Measurements from ENCODE around the gene MAL. TPM values are rescaled to one million over a fixed set of nuclear protein-coding genes. Genes with fewer than 3 reads are reported as not detected.

Gene MAL
- total and polyA plus RNA-seq, 2 experiments from 2014 or later, result 0.24 to 0.31 TPM

DNA sequence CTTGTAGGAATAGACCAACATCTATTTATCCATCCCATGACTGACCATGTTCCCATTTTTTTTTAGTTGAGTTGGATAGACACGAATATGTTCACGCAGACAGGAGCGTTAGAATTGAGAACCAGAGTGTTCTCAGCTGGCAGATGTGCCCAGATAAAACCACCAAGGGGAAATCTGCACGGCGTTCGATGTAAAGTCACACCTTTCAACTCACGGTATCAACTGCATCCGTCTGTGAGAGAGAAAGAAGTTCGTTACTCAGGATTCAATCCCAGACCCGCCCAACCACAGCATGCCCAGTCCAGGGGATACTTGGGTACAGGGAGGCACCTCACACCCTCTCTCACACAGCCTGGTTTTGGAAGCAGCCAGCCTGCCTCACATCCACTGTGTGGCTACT lies 26.1 kb downstream of the MAL start:
- Histone ChIP-seq H3K9me2 (ENCODE audit: insufficient read depth) (no peaks in the 10 kb centered on the region), H3K27me3 (ENCODE audit: insufficient read depth) (no peaks in the 10 kb centered on the region), H3K36me3 (ENCODE audit: insufficient read depth) (no peaks in the 10 kb centered on the region), H4K20me1 (replicated peaks; ENCODE audit: insufficient read depth) (no peaks in the 10 kb centered on the region), H3K4me1 (ENCODE audit: insufficient read depth) (no peaks in the 10 kb centered on the region), H3K79me2 (replicated peaks; ENCODE audit: insufficient read depth) (no peaks in the 10 kb centered on the region), H2AFZ (no peak overlapping the region), H3K27ac (ENCODE audit: low read depth) (no peak overlapping the region), H3K4me3 (no peak overlapping the region), H3K4me2 (no peak overlapping the region), H3F3A (replicated peaks; ENCODE audit: low read depth) (no peaks in the 10 kb centered on the region)
- ATAC-seq, result no peak
- peaks cover 5% of the 10 kb centered on the region for H3K27me3 Mint-ChIP-seq (ENCODE audit: insufficient read depth, low read depth, poor library complexity)
- no peaks in the 10 kb centered on the region for H3K36me3 Mint-ChIP-seq (ENCODE audit: low read depth)
- peaks cover 6% of the 10 kb centered on the region; the same call in 2 of the 3 replicates for H3K4me1 Mint-ChIP-seq
- H3K4me3 Mint-ChIP-seq, result no peak overlapping the region
- H3K27ac Mint-ChIP-seq, result no peak overlapping the region
- DNase-seq (ENCODE audit: low spot score), result no peak
- H3K9me3 Mint-ChIP-seq, result no peaks in the 10 kb centered on the region
- TF ChIP-seq ZNF462 (CRISPR knock-in tag; IDR thresholded peaks at IDR 0.05) (no peak), JUNB (IDR thresholded peaks at IDR 0.05; ENCODE audit: unreplicated experiment) (no peak), STAT1 (IDR thresholded peaks at IDR 0.05; ENCODE audit: unreplicated experiment) (no peak), CTCF (conservative IDR thresholded peaks at IDR 0.05; ENCODE audit: low read depth in 2 of 2) (no peak), REST (IDR thresholded peaks at IDR 0.05; ENCODE audit: unreplicated experiment) (no peak)
